ENCODE measurements around the gene CDAN1.
A peak's percentile ranks its signal among the peaks of the same experiment; 100 is the strongest.
"Not testable (repeated sequence)": the region's sequence is repeated elsewhere in the genome, so short reads cannot be mapped to it uniquely, and the experiment has no call there.

Gene CDAN1

DNA sequence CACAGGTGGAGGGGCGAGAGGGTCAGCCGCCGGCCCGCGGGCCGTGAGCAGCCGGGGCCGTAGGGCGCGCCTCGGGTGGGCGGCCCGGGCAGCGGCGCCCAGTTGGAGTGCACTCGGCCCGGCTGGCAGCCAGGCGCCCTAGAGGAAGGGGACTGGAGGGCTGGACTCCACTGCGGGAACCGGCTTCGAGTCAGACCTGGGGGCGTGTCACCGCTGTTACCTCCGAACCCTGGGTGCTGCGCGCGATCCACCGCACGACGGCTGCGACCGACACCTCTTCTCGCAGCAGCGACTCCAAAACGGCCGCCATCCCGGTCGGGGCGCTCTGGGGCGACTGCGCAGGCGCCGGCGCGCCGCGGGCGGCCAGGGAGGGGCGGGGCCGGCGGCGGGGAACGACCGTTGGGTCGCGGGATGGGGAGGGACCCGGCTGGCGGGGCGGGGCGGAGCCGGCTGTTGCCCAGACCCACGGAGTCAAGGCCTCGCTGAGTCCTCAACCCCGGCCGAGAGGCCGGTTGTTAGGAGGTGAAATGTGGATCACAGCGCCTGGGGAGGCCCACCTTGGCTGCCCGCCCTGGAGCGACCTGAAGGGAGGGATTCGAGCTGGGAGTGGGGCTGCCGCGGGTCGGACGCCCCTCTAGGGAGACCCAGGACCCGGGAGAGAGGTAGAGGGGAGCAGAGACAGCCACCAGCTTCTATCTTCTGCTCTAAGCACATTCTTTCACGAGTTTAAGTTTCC lies at the start of gene CDAN1:
Gene CDAN1 (minus strand): TSS at position 336 of the 736 bp plus-strand sequence. CDS start 26 bp downstream, at position 310.
- DNase-seq = peak; percentile 96

GRCh38 chr15:42785569-42785968 lies 48.6 kb upstream of the CDAN1 start:
- no peak for DNase-seq

GRCh38 chr15:42784705-42785104 lies 47.8 kb upstream of the CDAN1 start:
- DNase-seq = no peak

DNA sequence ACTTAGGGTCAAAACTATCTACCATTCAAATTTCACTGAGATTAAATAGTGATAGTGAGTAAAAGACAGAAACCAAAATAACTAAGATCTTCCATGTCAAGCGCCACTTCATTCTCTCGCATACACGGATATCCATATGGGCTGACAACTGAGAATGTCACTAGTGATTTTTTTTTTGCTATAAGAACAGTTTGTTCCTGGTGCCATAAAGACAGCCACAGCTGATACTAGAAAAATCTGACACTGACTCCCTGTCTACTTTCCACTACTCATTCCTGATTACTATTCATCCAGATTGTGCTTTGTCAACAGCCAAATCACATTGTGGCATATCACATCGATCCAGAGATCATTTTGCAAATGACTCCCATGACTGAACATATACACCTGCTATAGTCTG lies 45.8 kb upstream of the CDAN1 start:
- DNase-seq = no peak

GRCh38 chr15:42775416-42775815 lies 38.5 kb upstream of the CDAN1 start:
- no peak for DNase-seq

GRCh38 chr15:42772901-42773300 lies 36.0 kb upstream of the CDAN1 start:
- no peak for DNase-seq

DNA sequence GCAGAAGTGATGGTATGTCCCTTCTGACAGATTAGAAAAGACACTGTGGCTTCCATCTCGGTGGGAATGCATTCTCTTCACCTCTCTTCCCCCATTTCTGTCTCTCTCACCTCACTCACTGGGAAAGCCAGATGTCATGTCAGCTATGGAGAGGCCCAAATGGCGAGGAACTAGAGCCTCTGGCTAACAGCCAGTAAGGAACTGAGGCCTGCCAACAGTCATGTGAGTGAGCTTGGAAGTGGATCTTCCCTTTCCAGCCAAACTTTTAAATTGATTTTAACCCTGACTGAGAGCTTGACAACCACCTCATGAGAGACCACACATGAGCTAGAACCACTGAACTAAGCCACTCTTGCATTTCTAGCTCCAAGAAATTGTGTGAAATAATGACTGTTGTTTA lies 35.2 kb upstream of the CDAN1 start:
- DNase-seq = peak; percentile 55

DNA sequence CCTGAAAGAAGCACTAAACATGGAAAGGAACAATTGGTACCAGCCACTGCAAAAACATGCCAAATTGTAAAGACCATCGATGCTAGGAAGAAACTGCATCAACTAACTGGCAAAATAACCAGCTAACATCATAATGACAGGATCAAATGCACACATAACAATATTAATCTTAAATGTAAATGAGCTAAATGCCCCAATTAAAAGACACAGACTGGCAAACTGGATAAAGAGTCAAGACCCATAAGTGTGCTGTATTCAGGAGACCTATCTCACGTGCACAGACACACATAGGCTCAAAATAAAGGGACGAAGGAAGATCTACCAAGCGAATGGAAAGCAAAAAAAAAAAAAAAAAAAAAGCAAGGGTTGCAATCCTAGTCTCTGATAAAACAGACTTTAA lies 29.2 kb upstream of the CDAN1 start:
- not testable (repeated sequence) for DNase-seq

DNA sequence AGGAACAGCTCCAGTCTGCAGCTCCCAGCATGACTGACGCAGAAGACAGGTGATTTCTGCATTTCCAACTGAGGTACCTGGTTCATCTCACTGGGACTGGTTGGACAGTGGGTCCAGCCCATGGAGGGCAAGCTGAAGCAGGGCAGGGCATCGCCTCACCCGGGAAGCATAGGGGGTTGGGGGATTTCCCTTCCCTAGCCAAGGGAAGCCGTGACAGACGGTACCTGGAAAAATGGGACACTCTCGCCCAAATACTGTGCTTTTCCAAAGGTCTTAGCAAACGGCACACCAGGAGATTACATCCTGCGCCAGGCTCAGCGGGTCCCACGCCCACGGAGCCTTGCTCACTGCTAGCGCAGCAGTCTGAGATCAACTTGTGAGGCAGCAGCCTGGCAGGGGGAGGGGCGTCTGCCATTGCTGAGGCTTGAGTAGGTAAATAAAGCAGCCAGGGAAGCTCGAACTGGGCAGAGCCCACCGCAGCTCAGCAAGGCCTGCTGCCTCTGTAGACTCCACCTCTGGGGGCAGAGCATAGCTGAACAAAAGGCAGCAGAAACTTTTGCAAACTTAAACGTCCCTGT lies 27.3 kb upstream of the CDAN1 start:
- DNase-seq = not testable (repeated sequence)

- not testable (repeated sequence) for DNase-seq
Observed at GRCh38 chr15:42761813-42762212, 24.9 kb upstream of the CDAN1 start.

GRCh38 chr15:42760759-42761158 lies 23.8 kb upstream of the CDAN1 start:
- DNase-seq = no peak

GRCh38 chr15:42759093-42759492 lies 22.2 kb upstream of the CDAN1 start:
- DNase-seq = no peak

DNA sequence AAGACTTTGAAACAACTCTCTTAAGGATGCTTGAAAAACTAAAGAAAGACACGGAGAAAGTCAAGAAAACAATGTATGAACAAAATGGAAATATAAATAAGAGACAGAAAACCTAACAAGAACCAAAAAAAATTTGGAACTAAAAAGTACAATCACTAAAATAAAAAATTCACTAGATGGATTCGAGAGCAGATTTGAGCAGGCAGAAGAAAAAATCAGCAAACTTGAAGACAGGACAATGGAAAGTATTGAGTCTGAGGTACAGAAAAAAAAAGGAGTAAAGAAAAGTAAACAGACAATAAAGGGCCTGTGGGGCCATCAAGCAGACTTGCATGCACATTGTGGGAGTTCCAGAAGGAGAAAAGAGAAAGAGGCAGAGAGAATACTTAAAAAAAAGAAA lies 13.4 kb upstream of the CDAN1 start:
- DNase-seq = no peak

DNA sequence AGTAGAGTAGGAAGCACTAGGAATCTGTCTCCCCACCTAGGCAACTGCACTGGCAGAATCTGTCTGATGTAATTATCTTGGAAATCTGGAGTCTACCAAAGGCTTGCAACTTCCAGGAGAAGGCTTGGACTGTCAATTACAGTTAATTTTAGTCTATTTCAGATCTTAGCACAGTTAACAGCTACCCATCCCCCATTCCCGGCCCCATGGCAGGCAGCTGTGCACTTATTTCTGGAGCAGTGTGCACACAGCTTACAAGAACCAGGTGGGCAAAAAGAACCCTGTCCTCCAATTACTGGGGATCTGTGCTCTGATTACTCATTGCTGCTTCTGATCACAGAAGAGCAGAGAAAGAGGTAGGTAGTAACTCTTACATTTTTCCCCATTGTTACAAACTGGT lies 12.3 kb upstream of the CDAN1 start:
- DNase-seq = no peak

DNA sequence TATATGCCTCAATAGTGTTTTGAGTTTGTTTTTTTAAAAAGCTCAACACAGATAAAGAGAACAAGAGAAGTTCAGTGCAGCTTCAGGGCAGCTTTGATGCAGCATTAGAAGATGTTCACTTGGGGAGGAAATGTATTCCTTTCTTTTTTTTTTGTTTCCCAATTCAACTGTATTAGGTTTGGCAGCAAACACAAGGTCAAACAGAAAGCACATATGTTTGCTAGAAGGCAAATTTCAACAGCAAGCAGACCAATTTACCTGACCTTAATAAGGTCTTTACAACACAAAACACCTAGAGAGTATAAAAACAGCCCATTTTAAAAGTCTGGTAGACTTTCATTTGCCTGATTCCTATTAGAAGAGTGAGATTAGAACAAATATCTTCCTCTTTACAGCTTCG lies 7.3 kb upstream of the CDAN1 start:
- DNase-seq = no peak

DNA sequence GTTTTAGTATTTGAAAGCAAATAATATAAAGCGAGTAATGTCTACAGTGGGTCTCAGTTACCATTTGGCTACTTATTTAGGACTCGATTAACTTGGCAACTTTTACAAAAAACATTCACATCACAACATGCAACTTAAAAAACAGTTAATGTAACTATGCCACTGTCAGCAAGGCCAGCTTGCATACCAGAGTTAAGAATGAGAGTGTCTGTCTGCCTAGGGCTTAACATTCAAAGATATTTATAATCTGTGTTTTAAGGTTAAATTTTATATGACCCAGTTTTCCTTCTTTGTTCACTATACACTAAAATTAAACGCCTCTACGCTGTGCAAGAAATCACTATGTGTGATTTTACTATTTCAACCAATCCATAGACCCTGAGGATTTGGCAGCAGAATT lies 5.2 kb upstream of the CDAN1 start:
- no peak for DNase-seq

DNA sequence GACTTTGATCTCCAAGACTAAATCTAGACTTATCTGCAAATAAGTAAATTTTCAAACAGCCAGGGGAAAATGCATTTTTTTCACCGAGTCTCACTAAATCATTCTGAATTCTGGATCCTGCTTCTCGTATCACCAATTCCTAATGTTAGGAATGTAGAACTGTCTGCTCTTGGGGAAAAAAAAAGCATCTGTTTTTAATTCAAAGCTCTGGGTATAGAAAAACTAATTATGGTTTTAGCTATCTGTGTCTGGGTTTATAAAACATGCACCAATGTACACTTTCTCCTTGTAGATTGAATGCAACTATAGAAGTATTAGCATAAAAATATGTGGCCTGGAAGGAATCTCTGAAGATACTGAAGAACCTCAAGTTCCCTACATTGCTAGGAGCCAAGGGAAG lies 4.8 kb upstream of the CDAN1 start:
- no peak for DNase-seq

GRCh38 chr15:42737529-42738328 lies 801 bp upstream of the CDAN1 start:
- DNase-seq = no peak

DNA sequence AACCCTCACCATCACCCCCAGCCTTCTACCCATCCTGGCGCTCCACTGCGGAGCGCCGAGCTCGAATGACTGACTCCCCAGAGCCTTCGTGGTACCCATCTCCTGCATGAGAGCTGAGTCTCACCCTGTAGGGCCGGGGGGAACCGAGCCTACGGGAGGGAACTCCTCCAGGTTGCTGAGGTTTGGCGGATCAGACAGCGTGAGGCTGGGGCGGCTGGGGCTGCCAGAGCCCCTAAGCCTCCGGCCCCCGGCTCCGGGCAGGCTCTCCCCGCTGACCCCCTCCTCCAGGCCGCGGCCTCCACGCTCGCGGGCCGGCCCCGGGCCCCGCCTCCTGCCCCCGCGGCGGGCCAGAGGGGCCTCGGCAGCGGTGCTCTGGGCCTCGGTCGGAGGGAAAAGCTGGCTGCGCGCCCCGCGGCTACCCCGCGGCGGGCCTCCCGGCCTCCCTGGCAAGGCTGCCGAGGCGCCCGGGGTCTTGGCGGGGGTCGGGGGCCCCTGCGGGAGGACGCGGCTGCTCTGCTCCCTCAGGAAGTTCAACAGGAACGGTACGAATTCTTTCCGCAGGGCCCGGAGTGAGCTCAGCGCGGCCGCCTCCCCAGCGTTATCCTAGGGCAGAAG lies 643 bp downstream of the CDAN1 start:
- DNase-seq = peak; percentile 67

DNA sequence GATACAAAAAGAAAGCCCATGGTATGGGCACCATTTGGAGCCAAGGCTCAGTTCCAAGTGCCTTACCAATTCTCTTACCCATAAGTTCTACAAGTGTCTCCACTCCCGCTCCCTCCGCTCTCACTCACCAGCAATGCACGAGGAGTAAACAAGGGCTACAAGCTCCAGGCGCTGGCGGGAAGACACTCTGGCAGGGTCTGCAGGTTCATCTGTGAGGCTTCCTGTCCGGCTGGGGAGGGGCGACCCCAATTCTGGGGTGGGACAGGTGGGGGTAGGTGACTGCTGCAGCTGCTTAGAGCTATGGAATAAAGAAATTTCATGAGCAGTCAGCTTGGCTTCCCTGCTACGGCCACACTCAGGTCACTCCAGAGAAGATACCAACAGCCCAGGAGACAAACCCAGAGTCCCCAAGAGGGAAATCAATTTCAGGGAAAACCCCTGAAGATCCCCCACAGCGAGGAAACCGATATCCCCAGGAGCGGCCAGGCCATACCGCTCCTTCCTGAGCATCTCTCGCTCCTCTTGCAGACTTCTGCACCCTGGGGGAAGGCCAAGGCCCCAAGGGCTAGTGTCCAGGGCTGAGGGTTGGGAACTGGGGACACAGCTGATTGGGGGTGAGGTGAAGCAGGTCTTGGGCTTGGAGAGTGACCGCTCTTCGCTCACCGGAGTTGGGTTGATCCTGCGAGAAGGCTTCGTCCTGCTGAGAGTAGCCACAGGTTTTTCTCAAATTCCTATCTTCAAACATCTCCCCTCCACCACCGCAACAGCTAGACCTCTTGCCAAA lies 1.4 kb downstream of the CDAN1 start:
- no peak for DNase-seq

- no peak for DNase-seq
Observed at GRCh38 chr15:42734076-42734672, 2.8 kb downstream of the CDAN1 start.

DNA sequence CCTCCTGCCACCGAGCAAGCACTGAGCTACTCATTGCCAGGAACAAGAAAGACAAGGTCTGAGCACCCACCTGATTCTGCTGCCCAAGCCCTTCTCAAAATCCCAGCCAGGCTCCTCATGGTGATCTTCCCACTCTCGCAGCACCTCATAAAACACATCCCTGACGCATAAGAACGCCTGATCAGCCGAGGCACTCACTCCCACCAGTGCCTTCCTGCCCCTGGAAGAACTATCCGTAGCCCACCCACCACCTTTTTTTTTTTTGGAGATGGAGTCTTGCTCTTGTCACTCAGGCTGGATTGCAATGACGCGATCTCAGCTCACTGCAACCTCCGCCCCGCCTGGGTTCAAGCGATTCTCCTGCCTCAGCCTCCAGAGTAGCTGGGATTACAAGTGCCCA lies 3.9 kb downstream of the CDAN1 start:
- DNase-seq = no peak

All from right forelimb (tissue), 1 donor.